Stimulated activated CD4-positive, alpha-beta T cell treated with anti-CD3 and anti-CD28 coated beads, Interleukin-12 subunit alpha, Interleukin-12 subunit beta, amount 100 ng/mL, for 24 hours (primary cell): Measurements from ENCODE around the gene TRPC5OS.

Source experiments
- DNase-seq, 2 experiments: peaks; one replicate each; pipeline ENCODE4 v3.0.0-alpha.2; 2020; ENCODE audit warnings: low read depth in 2 of 2

Gene TRPC5OS

DNA sequence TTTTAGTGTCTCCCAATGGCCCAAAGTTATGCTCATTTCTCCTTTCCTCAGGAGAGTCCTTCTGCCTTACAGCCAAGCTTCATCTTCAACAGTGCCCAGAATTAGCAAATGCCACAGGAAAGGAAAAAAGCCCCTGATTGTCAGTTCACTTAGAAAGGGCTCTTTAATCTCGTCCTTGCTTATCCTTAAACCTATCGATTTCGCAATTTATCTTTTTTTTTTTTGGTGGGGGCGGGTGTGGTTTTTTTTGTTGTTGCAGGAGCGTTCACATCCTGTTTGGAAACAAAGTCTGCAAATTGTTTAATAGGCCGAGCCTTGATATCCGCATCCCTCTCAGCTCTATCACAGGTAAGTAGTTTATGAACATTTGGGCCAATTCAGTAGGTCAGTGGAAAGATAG lies 20.2 kb downstream of the TRPC5OS start:
- no peak for DNase-seq

DNA sequence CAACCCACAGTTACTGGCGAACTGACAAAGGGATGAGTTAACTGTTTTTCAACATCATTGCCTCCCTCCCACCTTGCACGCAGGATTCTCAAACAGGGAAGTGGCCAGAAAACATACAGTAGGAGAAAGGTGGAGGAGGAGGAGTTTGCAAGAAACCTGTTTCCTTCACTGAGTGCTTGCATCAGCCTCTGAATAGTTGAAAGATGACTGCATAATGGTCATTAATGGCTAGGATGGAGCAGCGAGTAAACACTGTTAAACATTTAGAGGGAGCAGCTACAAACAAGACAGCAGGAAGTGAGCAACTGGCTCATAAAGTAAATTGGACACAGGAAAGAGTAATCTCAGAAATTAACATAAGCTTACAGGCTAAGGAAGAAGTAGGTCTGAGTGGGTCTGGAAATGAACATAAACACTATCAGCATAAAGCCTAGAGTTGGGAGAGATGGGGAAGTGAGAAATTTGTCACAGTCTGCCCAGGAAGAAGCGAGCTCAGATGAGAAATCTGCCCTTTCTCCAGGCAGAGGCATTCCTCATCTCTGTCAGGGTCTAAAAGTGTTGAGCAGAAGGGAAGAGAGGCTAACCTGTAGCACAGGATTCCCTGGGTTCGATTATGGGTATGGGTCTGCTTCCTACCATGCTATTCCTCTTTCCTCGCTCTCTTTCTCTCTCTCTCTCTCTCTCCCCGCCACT lies 38.6 kb downstream of the TRPC5OS start:
- no peak for DNase-seq

DNA sequence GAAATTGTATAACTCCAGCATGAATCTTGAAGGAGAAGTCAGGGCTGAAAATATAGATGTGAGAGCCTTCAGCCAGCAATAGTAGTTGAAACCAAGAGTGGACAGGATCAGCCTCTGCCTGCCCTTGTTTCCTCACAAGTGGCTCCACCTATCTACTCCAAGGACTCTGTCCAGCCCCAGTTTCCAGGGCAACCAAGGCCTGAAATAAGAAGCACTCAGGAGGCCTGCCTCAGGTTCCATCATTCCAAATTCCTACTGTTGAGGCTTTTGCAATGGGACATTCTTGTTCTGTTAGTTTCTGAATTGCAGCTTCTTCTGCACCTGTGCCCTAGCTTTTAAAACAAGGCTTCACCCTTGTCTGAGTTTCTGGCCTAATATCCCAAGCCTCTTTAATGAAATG lies 41.6 kb downstream of the TRPC5OS start:
- no peak for DNase-seq

DNA sequence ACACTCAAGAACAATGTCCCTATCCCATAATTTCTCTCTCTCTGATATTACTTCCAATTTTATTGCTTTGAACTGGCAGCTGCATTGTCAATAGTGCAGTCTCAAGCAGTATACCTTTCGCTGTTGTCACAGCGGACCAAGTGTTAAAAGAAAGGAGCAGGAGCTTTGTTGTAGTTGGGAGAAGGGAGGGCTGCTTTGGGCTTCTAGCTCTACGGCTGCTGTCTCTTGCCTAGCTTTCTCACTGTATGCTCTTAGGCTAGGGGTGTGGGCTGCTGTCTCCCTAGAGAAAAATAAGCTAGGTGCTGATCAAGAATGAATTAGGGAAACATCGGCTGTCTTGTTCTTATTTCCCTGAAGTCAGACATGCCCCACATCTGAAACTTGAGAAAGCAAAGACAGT lies 52.5 kb downstream of the TRPC5OS start:
- DNase-seq, result no peak
